Activated CD4-positive, alpha-beta T cell treated with anti-CD3 and anti-CD28 coated beads for 36 hours (primary cell): ENCODE measurements around the gene DYSF. TPM values are rescaled to one million over a fixed set of nuclear protein-coding genes. Genes with fewer than 3 reads are reported as not detected.

ENCODE experiments used
- ATAC-seq: fragments of 200-7000 bp; cut with Tn5 transposase; one replicate; pipeline ENCODE4 v1.10.0; 2021; ENCODE audit warnings: mild to moderate bottlenecking, moderate library complexity
- CTCF ChIA-PET: fragments of 350-600 bp; sonication (Branson Sonifier 250); formaldehyde crosslinking; loops from one replicate; lab custom pipeline; 2021; ENCODE audit warnings: antibody characterized with exemption; lab: Charles Lee
- POLR2A ChIA-PET: fragments of 350-600 bp; sonication (Branson Sonifier 250); formaldehyde crosslinking; loops from one replicate; lab custom pipeline; 2021; ENCODE audit warnings: antibody characterized with exemption, inconsistent platforms; lab: Charles Lee
- DNase-seq: peaks from one replicate; pipeline ENCODE4 v3.0.0-alpha.2; 2020
- H3K27ac Mint-ChIP-seq: one replicate; pipeline ENCODE4 v1.8.0; 2021; ENCODE audit warnings: mixed read lengths
- H3K27me3 Mint-ChIP-seq: one replicate; pipeline ENCODE4 v1.8.0; 2021; ENCODE audit warnings: mixed read lengths
- H3K36me3 Mint-ChIP-seq: one replicate; pipeline ENCODE4 v1.8.0; 2021; ENCODE audit warnings: low read depth, mixed read lengths
- H3K4me1 Mint-ChIP-seq: one replicate; pipeline ENCODE4 v1.8.0; 2021; ENCODE audit warnings: mixed read lengths
- H3K4me3 Mint-ChIP-seq: one replicate; pipeline ENCODE4 v1.8.0; 2021; ENCODE audit warnings: mild to moderate bottlenecking, moderate library complexity, mixed read lengths
- H3K9me3 Mint-ChIP-seq: one replicate; pipeline ENCODE4 v1.8.0; 2021; ENCODE audit warnings: low read depth, mixed read lengths
- intact Hi-C, 2 experiments: fragments of 100-400 bp; cut with DNase I in 1 of 2; cut with micrococcal nuclease in 1 of 2; formaldehyde crosslinking; loops; one replicate each; pipeline versions ENCODE4 v1.14.2 to v1.15.1; 2022 to 2024; cut with DNase I, micrococcal nuclease
- total RNA-seq, 2 experiments: library from RNA; stranded (reverse); gene quantifications; one replicate each; pipeline ENCODE4 v1.2.3, GENCODE V29; 2021

Gene DYSF
- total RNA-seq, 2 experiments from 2014 or later = 0.02 TPM; not detected in 1

DNA sequence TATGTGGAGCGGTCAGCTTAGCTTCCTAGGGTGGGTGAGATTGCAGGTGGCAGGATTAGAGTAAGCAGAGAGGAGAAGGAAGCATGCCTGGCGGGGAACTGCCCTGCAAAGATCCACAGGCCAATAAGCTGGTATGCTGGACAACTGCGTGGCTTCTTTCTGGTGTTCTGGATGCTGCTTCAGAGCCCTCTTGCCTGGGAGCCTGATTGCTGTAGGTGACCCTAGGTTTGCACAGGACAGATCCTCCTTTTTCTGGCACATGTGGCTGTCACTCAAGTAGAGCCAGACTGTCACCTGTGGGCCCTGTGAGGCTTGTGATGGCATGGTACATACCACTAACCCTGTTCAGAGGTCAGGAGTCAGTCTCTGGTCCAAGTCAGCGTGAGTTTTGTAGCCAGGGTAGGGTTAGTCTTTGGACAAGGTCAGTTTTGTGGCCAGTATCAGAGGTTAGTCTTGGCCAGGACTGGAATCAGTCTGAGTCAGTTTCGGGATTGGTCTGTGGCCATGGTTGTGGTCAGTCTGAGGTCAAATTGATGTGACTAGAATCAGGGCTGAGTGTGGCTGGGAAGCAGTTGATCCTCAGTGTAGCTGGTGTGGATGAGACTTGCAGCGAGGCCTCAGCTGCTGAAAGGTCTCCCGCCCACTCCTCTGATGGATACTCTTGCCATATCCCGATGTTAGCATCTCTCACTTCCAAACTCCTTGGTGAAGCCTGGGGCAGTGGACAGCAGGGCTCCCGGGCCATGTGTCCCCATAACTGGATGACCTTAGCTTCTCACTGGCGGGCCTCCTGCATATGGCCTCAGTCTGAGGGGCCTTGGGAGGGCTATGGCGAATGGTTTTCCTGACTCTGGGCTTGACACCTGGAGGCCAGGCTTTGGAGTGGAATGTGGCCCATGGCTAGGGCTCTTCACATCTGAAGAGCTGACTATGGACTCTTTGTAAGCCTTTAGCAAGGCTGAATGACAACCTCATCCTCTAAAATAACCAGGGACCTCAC is 260.5 kb downstream of the DYSF start:
- no peaks in the 10 kb centered on the region for H3K9me3 Mint-ChIP-seq
- peaks cover 7% of the 10 kb centered on the region for H3K27me3 Mint-ChIP-seq
- intact Hi-C loops = no loop called here
- ATAC-seq (no peak), DNase-seq (no peak)
- no peak overlapping the region for H3K27ac Mint-ChIP-seq
- H3K4me3 Mint-ChIP-seq = no peak overlapping the region
- CTCF ChIA-PET = no interaction called here
- POLR2A ChIA-PET = no interaction called here
- H3K36me3 Mint-ChIP-seq = no peaks in the 10 kb centered on the region
- no peaks in the 10 kb centered on the region for H3K4me1 Mint-ChIP-seq

- ChIA-PET POLR2A (no interaction called here), CTCF (no interaction called here)
- Mint-ChIP-seq H3K36me3 (no peaks in the 10 kb centered on the region), H3K4me3 (no peak overlapping the region), H3K4me1 (no peaks in the 10 kb centered on the region), H3K27me3 (peaks cover 7% of the 10 kb centered on the region), H3K9me3 (no peaks in the 10 kb centered on the region), H3K27ac (no peak overlapping the region)
- ATAC-seq (no peak), DNase-seq (no peak)
- intact Hi-C loops = no loop called here
Measured at GRCh38 chr2:71714601-71715240, 261.4 kb downstream of the DYSF start.

DNA sequence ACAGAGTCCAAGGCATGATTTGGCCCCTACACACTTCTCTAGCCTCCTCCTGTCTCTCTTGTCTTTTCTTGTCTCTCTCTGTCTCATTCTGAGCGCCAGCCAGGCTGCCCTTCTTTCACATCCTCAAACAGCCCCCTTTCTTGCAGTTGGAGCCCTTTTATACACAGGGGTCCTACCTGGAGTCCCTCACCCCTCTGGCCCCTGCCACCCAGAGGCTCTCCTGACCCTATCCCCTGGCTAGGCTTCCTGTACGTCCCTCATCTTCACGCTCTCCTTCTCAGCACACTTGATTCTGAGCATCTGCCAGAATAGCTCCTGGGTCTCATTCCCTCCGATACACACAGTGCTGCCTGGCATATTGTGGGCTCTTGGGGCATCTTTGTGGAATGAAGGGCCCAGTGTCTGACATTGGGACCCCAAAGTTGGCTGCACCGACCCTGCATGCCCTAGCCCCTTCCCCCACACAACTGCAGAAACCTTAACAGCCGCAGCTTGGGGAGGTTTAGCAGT is 261.9 kb downstream of the DYSF start:
- no peaks in the 10 kb centered on the region for H3K4me1 Mint-ChIP-seq
- DNase-seq (no peak), ATAC-seq (no peak)
- H3K4me3 Mint-ChIP-seq = no peak overlapping the region
- H3K9me3 Mint-ChIP-seq = no peaks in the 10 kb centered on the region
- no peaks in the 10 kb centered on the region for H3K36me3 Mint-ChIP-seq
- intact Hi-C loops = no loop called here
- CTCF ChIA-PET = no interaction called here
- POLR2A ChIA-PET = no interaction called here
- no peak overlapping the region for H3K27ac Mint-ChIP-seq
- peaks cover 7% of the 10 kb centered on the region for H3K27me3 Mint-ChIP-seq

- POLR2A ChIA-PET = no interaction called here
- intact Hi-C loops = no loop called here
- Mint-ChIP-seq H3K9me3 (no peaks in the 10 kb centered on the region), H3K27me3 (peaks cover 7% of the 10 kb centered on the region), H3K27ac (no peak overlapping the region), H3K4me3 (no peak overlapping the region), H3K4me1 (no peaks in the 10 kb centered on the region), H3K36me3 (no peaks in the 10 kb centered on the region)
- CTCF ChIA-PET = no interaction called here
- DNase-seq (no peak), ATAC-seq (no peak)
Measured at GRCh38 chr2:71715951-71716696, 262.8 kb downstream of the DYSF start.

- H3K27me3 Mint-ChIP-seq = no peaks in the 10 kb centered on the region
- H3K36me3 Mint-ChIP-seq = no peaks in the 10 kb centered on the region
- H3K4me3 Mint-ChIP-seq = no peak overlapping the region
- no peak for DNase-seq
- no peak overlapping the region for H3K27ac Mint-ChIP-seq
- ATAC-seq = no peak
- CTCF ChIA-PET = no interaction called here
- no peaks in the 10 kb centered on the region for H3K9me3 Mint-ChIP-seq
- POLR2A ChIA-PET = no interaction called here
- intact Hi-C loops = no loop called here
- no peaks in the 10 kb centered on the region for H3K4me1 Mint-ChIP-seq
Measured at GRCh38 chr2:71716697-71717624, 263.6 kb downstream of the DYSF start.

DNA sequence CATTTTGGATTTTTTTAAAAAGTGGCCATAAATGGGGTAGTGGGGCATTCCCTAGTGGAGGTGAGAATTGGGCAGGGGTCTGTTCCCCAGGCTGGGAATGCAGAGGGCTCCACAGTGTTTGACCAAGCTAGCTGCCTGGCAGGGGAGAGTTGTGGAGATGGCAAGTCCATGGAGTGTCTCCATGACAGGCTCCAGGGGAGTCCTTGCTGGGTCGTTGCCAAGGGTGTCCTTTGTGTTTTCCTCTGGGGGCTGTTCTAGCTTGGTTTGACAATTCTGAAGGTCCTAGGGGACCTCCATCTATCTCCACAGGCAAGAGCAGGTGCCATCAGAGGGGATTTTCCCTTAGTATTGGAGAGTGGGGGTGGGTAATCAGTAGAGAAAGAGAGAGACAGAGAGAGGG is 265.3 kb downstream of the DYSF start:
- ChIA-PET POLR2A (no interaction called here), CTCF (no interaction called here)
- Mint-ChIP-seq H3K4me3 (no peak overlapping the region), H3K36me3 (no peaks in the 10 kb centered on the region), H3K4me1 (no peaks in the 10 kb centered on the region), H3K9me3 (no peaks in the 10 kb centered on the region), H3K27ac (no peak overlapping the region), H3K27me3 (peaks cover 4% of the 10 kb centered on the region)
- DNase-seq = no peak
- intact Hi-C loops = no loop called here
- ATAC-seq = no peak

GRCh38 chr2:71719520-71720282 is 266.3 kb downstream of the DYSF start:
- no peaks in the 10 kb centered on the region for H3K9me3 Mint-ChIP-seq
- intact Hi-C loops = no loop called here
- no peak overlapping the region for H3K27ac Mint-ChIP-seq
- peaks cover 4% of the 10 kb centered on the region for H3K27me3 Mint-ChIP-seq
- H3K4me3 Mint-ChIP-seq = no peak overlapping the region
- DNase-seq (no peak), ATAC-seq (no peak)
- ChIA-PET POLR2A (no interaction called here), CTCF (no interaction called here)
- no peaks in the 10 kb centered on the region for H3K4me1 Mint-ChIP-seq
- no peaks in the 10 kb centered on the region for H3K36me3 Mint-ChIP-seq

- intact Hi-C loops = no loop called here
- H3K9me3 Mint-ChIP-seq = no peaks in the 10 kb centered on the region
- H3K4me1 Mint-ChIP-seq = no peaks in the 10 kb centered on the region
- H3K27ac Mint-ChIP-seq = no peak overlapping the region
- ATAC-seq (no peak), DNase-seq (no peak)
- H3K27me3 Mint-ChIP-seq = peaks cover 4% of the 10 kb centered on the region
- no peaks in the 10 kb centered on the region for H3K36me3 Mint-ChIP-seq
- ChIA-PET POLR2A (no interaction called here), CTCF (no interaction called here)
- H3K4me3 Mint-ChIP-seq = no peak overlapping the region
Measured at GRCh38 chr2:71720283-71720560, 266.9 kb downstream of the DYSF start.

GRCh38 chr2:71720596-71721361 is 267.4 kb downstream of the DYSF start:
- H3K4me1 Mint-ChIP-seq = no peaks in the 10 kb centered on the region
- ATAC-seq = no peak
- H3K36me3 Mint-ChIP-seq = no peaks in the 10 kb centered on the region
- CTCF ChIA-PET = no interaction called here
- no peak overlapping the region for H3K4me3 Mint-ChIP-seq
- POLR2A ChIA-PET = no interaction called here
- no peaks in the 10 kb centered on the region for H3K9me3 Mint-ChIP-seq
- peaks cover 4% of the 10 kb centered on the region for H3K27me3 Mint-ChIP-seq
- intact Hi-C loops = no loop called here
- no peak for DNase-seq
- H3K27ac Mint-ChIP-seq = no peak overlapping the region

DNA sequence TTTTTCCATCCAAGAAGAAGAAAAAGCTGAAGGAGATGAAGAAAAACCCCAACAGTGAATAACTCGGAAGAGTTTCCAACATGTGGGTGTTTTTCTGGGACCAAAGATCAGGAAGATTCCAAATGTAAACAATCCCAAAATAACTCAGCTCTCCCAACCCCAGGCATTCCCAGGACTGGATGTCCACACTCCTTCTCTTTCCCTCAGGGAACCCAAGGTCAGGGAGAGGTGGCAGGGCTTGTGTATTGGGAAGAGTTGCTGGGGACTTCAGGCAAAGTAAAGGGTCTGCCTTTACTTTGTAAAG is 268.0 kb downstream of the DYSF start:
- H3K4me3 Mint-ChIP-seq = no peak overlapping the region
- ChIA-PET POLR2A (no interaction called here), CTCF (no interaction called here)
- no peak overlapping the region for H3K27ac Mint-ChIP-seq
- intact Hi-C loops = no loop called here
- no peaks in the 10 kb centered on the region for H3K9me3 Mint-ChIP-seq
- no peak for ATAC-seq
- H3K4me1 Mint-ChIP-seq = no peaks in the 10 kb centered on the region
- H3K36me3 Mint-ChIP-seq = no peaks in the 10 kb centered on the region
- peaks cover 4% of the 10 kb centered on the region for H3K27me3 Mint-ChIP-seq
- no peak for DNase-seq
